Esophagus mucosa (tissue), 1 donor: Measurements from ENCODE around the gene MACROD2. TPM values are rescaled to one million over a fixed set of nuclear protein-coding genes. Genes with fewer than 3 reads are reported as not detected.
"Not testable (repeated sequence)": the region's sequence is repeated elsewhere in the genome, so short reads cannot be mapped to it uniquely, and the experiment has no call there.

Source experiments
- ATAC-seq: fragments of 200-7000 bp; cut with Tn5 transposase; one replicate; pipeline ENCODE4 v1.9.1; 2020
- total RNA-seq: library from RNA; stranded (reverse); gene quantifications from one replicate; pipeline ENCODE4 v1.2.4, GENCODE V29; 2023
- donor health status: DM: yes; HTN: yes; CAD: no.

The MACROD2 gene
- total RNA-seq, 1 donor from 2014 or later, result 2.2 TPM

DNA sequence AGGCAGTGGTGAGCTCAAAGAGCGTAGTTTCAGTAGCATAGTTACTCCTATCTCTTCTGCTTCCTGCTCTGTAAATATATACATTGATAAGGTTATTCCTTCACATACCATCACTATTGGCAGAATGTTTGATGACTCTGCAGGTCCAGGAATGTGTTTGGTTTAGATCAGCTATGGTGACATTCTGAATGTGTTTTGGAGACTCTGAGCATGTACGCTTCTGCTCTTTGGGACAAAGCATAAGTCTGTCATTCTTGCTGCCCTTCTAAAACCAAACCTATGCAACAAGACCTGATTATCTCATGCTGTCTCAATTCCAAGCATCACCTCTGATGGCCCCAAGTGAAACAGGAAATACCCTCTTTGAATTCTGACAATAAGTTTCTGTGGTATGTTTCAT lies 1503.6 kb downstream of the MACROD2 start:
- ATAC-seq, result no peak

DNA sequence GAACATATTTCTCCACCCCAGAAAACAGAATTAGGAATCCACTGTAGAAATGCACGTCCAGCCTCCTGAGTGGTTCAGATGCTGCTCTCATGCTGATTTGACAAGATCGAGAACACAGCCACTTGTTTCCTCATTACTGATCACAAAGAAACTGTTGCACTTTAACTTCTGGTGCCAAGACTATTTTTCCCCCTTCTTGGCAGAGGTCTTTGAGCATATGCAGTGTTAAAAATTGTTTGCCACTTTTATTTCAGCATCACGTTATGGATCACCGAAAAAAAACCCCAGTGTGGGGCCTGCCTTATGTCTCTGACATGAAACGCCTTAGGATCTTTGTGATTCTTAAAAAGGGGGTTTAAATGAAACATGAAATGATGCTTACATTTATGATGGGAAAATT lies 1511.0 kb downstream of the MACROD2 start:
- no peak for ATAC-seq

DNA sequence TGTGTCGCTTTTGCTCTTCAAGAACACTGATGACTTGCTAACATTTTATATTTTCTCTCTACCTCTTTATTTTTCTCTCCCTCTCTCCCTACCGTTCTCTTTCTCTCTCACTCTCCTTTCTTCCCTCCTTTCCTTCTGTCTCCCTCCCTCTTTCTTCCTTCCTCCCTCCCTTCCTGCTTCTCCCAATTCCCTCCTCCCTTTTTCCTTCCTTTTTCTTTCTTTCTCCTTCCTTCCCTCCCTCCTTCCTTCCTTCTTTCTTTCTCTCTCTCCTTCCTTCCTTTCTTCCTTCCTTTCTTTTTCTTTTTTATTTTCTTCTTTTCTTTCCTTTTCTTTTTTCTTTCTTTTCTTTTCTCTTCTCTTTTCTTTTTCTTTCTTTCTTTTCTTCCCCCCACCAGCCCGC lies 1511.8 kb downstream of the MACROD2 start:
- ATAC-seq, result no peak

GRCh38 chr20:15511551-15511950 lies 1516.2 kb downstream of the MACROD2 start:
- ATAC-seq, result no peak

GRCh38 chr20:15512916-15513315 lies 1517.6 kb downstream of the MACROD2 start:
- ATAC-seq, result no peak

GRCh38 chr20:15515691-15516090 lies 1520.4 kb downstream of the MACROD2 start:
- no peak for ATAC-seq

- ATAC-seq, result no peak
These were observed 1525.7 kb downstream of the MACROD2 start for GRCh38 chr20:15520930-15521524.

DNA sequence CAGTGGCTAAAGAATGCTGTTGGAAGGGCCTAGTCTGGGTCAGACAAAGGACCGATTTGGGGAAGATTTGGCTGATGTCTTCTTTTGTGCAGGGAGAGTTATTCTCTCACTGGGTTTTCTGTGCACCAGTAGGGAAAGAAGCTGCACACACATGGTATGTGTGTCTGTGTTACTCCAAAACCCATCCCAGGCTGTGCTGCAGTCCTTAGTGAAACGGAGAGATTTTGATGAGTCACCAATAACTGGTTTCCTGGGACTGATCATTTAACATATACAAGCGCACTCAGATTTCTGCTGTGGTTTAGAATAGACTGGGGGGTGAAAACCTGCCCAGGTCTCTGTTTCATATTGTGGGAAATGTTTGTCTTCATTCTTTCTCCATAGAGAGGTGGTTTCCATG lies 1528.1 kb downstream of the MACROD2 start:
- no peak for ATAC-seq

DNA sequence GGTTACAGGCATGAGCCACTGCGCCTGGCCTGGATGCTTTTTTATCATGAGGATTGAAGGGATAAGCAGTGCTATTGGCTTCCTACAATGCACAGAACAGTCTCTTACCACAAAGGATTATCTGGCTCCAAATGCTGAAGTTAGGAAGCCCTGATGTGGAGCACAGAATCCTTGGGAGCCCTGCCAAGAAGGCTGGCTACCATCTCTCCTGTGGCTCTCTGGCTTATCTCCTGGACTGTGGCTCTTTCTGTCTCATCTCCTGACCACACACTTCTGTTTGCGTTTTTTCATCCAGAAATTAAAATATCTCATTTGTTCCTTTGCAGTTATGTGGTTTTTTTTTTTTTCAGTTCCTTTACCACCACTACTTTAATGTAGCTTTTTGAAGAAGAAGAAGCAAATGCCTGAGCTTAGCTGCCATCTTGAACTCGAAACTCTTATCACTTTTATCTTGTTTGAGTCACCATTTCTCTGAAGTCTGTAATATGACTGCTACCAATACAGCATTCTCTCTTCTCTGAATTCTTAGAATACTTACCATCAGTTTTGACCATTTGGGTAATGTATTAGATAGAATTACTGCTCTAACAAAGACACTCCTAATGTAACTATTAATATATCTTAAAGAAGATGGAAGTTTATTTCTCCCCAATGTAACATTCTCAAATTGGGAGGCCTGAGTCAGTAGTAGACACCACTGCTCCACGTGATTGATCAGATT lies 1533.2 kb downstream of the MACROD2 start:
- ATAC-seq, result no peak

DNA sequence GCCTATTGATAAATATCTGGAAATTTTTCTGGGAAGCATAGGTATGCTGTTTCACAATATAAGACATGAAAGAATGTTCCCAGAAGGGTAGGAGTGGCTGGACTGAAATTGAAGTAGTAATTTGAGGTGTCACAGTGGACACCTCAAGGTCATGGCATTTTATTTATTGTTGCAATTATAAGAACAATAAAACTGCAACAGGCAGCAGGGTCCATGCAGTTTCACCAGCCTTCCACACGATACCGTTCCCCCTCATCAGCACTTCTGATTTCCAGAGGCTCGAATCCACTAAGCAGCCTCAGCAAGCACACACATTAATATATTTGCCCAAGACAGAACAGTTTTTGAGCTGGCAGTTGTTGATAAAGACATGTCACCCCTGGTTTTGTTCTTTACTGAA lies 1540.5 kb downstream of the MACROD2 start:
- ATAC-seq, result no peak

- not testable (repeated sequence) for ATAC-seq
These were observed 1541.9 kb downstream of the MACROD2 start for GRCh38 chr20:15537200-15537599.

DNA sequence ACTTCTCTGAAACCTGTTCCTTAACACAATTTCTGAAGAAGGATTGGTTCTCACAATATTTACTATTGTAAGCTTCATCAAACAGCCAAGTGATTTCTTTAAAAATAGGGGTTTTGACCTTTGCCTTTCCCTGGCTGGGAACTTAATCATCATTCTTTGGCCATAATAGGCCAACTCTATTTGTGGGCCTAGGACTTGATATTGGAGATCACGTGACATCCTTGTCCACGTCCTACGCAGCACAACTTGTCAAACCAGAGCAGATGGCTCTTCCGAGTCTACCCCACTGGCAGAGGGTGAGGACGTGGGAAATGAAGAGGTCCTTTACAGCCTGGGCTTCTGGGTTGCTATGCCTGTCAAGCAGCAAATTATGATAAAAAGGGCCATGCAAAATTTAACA lies 1547.3 kb downstream of the MACROD2 start:
- ATAC-seq, result no peak

DNA sequence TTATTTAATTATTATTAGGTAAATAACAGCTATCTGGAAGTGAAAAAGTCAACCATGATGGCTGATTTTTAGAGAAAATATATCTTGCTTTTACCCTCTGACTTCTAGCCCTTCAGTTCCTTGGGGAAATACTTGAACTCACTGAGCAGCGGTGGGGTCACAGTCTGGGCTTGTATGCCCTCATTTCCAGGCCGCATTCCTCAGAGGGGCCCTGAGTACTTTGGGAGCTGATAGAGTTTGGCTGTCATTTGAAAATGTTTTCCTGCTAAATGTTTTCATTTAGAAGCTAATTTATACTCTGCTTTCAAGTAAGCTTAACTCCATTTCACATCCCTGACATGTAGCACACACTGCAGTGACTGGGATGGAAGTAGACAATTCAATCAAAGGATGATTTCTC lies 1549.4 kb downstream of the MACROD2 start:
- ATAC-seq, result no peak

- no peak for ATAC-seq
These were observed 1551.3 kb downstream of the MACROD2 start for GRCh38 chr20:15546525-15547023.

DNA sequence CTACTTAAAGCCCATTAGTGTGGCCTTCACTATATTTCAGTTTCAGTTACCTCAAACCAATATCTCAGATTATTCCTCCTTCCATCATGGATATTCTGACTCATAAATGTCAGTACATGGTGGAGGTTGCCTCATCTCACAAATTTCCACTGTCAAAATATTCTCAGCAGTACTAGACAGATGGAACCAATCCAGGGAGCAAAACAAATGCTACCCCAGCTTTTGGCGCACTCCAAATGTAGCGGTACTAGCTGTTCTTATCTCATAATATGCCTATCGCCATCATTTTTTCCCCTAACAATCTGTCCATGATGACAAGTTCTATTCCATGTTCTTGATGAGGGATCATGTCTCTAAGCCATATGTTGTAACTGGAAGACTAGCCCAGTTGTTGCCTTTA lies 1551.8 kb downstream of the MACROD2 start:
- ATAC-seq, result no peak

- no peak for ATAC-seq
These were observed 1555.0 kb downstream of the MACROD2 start for GRCh38 chr20:15550116-15550870.

- no peak for ATAC-seq
These were observed 1560.6 kb downstream of the MACROD2 start for GRCh38 chr20:15555913-15556312.

- no peak for ATAC-seq
These were observed 1561.6 kb downstream of the MACROD2 start for GRCh38 chr20:15556869-15557268.

GRCh38 chr20:15561070-15561569 lies 1565.8 kb downstream of the MACROD2 start:
- no peak for ATAC-seq

- no peak for ATAC-seq
These were observed 1566.5 kb downstream of the MACROD2 start for GRCh38 chr20:15561707-15562404.

GRCh38 chr20:15563836-15564235 lies 1568.5 kb downstream of the MACROD2 start:
- no peak for ATAC-seq

GRCh38 chr20:15564981-15565380 lies 1569.7 kb downstream of the MACROD2 start:
- ATAC-seq, result no peak

DNA sequence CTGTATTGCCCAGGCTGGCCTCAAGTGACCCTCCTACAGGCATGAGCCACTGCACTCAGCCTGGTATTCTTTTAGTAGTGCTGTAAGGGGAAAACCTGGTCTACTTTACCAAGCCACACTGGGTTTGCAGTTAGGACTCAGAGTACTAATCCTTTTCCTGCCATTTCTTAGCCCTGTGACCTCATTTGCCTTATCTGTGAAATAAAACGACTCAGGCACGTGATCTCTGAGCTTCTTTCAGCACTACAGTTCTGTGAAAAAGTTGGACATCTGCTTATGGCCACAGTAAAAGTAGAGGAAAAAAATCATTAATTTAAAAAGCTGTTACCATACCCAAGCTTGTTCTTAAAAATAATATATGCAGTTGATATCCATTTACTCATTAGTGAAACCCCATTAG lies 1570.5 kb downstream of the MACROD2 start:
- no peak for ATAC-seq
